Spleen (tissue), 11 donors: ENCODE results near the gene C5orf63. TPM values are rescaled to one million over a fixed set of nuclear protein-coding genes. Genes with fewer than 3 reads are reported as not detected.

Experiments
- DNase-seq: peaks from one replicate; pipeline ENCODE4 v3.0.0-alpha.2; 2020
- H3K27ac ChIP-seq, 8 donors: fragments of 200-600 bp; sonication (generic) in 7 of 8; 1 replicate in 4 of 8; 2 replicates in 4 of 8; pipeline versions ENCODE4 v1.5.0 to v1.8.0; 2016 to 2021; ENCODE audit warnings: inconsistent platforms in 4 of 8, mild to moderate bottlenecking in 4 of 8, moderate library complexity in 1 of 8
- H3K27me3 ChIP-seq, 7 donors: fragments of 200-600 bp; sonication (generic) in 6 of 7; replicated peaks in 1 of 7; 1 replicate in 4 of 7; 2 replicates in 3 of 7; pipeline versions ENCODE4 v1.5.0 to v1.8.0; 2016 to 2021; ENCODE audit warnings: inconsistent platforms in 3 of 7, mild to moderate bottlenecking in 1 of 7
- H3K36me3 ChIP-seq, 6 donors: fragments of 200-600 bp; sonication (generic) in 5 of 6; 1 replicate in 4 of 6; 2 replicates in 2 of 6; pipeline versions ENCODE4 v1.5.0 to v1.8.0; 2016 to 2021; ENCODE audit warnings: inconsistent platforms in 2 of 6
- H3K4me1 ChIP-seq, 6 donors: fragments of 200-600 bp; sonication (generic) in 5 of 6; 1 replicate in 3 of 6; 2 replicates in 3 of 6; pipeline versions ENCODE4 v1.5.0 to v1.8.0; 2016 to 2021; ENCODE audit warnings: inconsistent platforms in 3 of 6
- H3K4me3 ChIP-seq, 8 donors: fragments of 200-600 bp; sonication (generic) in 7 of 8; 1 replicate in 4 of 8; 2 replicates in 4 of 8; pipeline versions ENCODE4 v1.5.0 to v1.8.0; 2016 to 2021; ENCODE audit warnings: inconsistent platforms in 4 of 8, mild to moderate bottlenecking in 4 of 8, moderate library complexity in 2 of 8
- H3K9me3 ChIP-seq, 8 donors: fragments of 200-600 bp; sonication (generic) in 7 of 8; 1 replicate in 4 of 8; 2 replicates in 4 of 8; pipeline versions ENCODE4 v1.5.0 to v1.8.0; 2016 to 2021; ENCODE audit warnings: inconsistent platforms in 4 of 8
- CTCF ChIP-seq, 11 experiments: fragments of 200-600 bp in 7 of 11; fragments of 450-650 bp in 4 of 11; sonication (generic) in 4 of 11; IDR thresholded peaks in 8 of 11; conservative IDR thresholded peaks in 3 of 11; 1 replicate in 7 of 11; 2 replicates in 4 of 11; pipeline versions ENCODE4 v1.4.0 to v1.8.0; 2016 to 2021; ENCODE audit warnings: antibody characterized with exemption in 11 of 11, inconsistent platforms in 4 of 11, mild to moderate bottlenecking in 1 of 11
- POLR2A ChIP-seq, 3 donors: fragments of 450-650 bp; IDR thresholded peaks; one replicate each; pipeline ENCODE4 v1.5.1; 2017; ENCODE audit warnings: antibody characterized with exemption in 3 of 3, mild to moderate bottlenecking in 1 of 3
- POLR2AphosphoS5 ChIP-seq, 3 donors: sonication (generic); formaldehyde crosslinking; IDR thresholded peaks; one replicate each; pipeline ENCODE4 v1.5.1; 2017; ENCODE audit warnings: antibody characterized with exemption in 3 of 3
- WGBS, 5 donors: extraction: QIAGEN DNeasy Blood & Tissue Kit in 3 of 5; methylation state at CpG; one replicate each; pipeline versions ENCODE4 v1.1.5 to v1.1.7; 2013 to 2018; 5-methylcytosine and 5-hydroxymethylcytosine counted together
- intact Hi-C: fragments of 100-400 bp; cut with DNase I; formaldehyde crosslinking; loops from one replicate; pipeline ENCODE4 v1.15.0; 2023; ENCODE audit warnings: low total_unique reads
- polyA plus RNA-seq, 3 donors: library from polyadenylated mRNA; stranded (reverse); fragments of 200-250 nt; gene quantifications; one replicate each; pipeline ENCODE4 v1.2.1, GENCODE V29; 2013
- total RNA-seq, 7 donors: library from RNA; depleted of rRNA in 3 of 7; stranded (reverse); fragments of >200 nt in 3 of 7; fragmentation: NEBNext Ultra II Directional in 4 of 7; extraction: Animal tissue kit (Norgen Biotek cat#: 25700) in 4 of 7; gene quantifications; one replicate each; pipeline versions ENCODE4 v1.1.0 to v1.2.1, GENCODE V29; 2016 to 2021
- donor health status: healthy with polysubstance abuse.
- donor health status: DM: no; HTN: no; CAD: no; lungs with moderate emphysema.
- donor health status: DM: no; HTN: no; CAD: no.
- donor health status: Bipolar disorder and iron deficiency.
- donor health status: healthy.
- donor health status: DM: no; HTN: no; CAD: no.
- donor health status: DM: yes; HTN: yes; CAD: no.

C5orf63 gene
- total and polyA plus RNA-seq, 10 donors: 2.3 to 10.1 (median 4.8) TPM

GRCh38 chr5:127085371-127085770, 12.1 kb upstream of the C5orf63 start:
- Histone ChIP-seq H3K36me3 (no peaks in the 10 kb centered on the region), H3K27ac (no peak overlapping the region), H3K27me3 (no peaks in the 10 kb centered on the region), H3K4me3 (no peak overlapping the region), H3K9me3 (no peaks in the 10 kb centered on the region), H3K4me1 (no peaks in the 10 kb centered on the region)
- WGBS, 5 donors: 87 to 92% (median 89%) methylated on average over 2 of the region's 2 CpGs
- TF ChIP-seq POLR2AphosphoS5 (IDR thresholded peaks at IDR 0.05): no peak
- TF ChIP-seq CTCF (IDR thresholded peaks at IDR 0.05 in 8 of 11, conservative IDR thresholded peaks at IDR 0.05 in 3 of 11): no peak
- no peak for TF ChIP-seq POLR2A (IDR thresholded peaks at IDR 0.05)
- intact Hi-C loops: no loop called here
- no peak for DNase-seq

DNA sequence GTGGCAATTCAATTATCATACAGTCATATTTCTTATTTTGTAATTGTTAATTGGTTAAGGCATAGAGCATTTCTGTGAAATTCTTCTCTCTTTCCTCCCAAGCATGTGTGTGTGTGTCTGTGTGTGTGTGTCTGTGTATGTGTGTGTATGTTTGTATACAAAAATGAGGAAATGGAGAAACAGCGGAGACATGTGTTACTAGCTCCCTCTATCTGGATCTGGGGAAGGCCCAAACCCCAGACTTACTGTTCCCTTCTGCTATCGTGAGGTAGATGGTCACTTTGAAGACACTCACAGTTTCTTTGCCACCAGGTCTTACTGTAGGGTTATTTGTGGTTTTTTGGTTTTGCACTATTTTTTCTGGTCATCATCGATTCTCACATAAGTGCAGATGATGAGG, 11.4 kb upstream of the C5orf63 start:
- no peaks in the 10 kb centered on the region for H3K27me3 ChIP-seq
- TF ChIP-seq POLR2AphosphoS5 (IDR thresholded peaks at IDR 0.05) (no peak), POLR2A (IDR thresholded peaks at IDR 0.05) (no peak), CTCF (IDR thresholded peaks at IDR 0.05 in 8 of 11, conservative IDR thresholded peaks at IDR 0.05 in 3 of 11) (no peak)
- H3K4me1 ChIP-seq: no peaks in the 10 kb centered on the region
- no peaks in the 10 kb centered on the region for H3K9me3 ChIP-seq
- intact Hi-C loops: no loop called here
- WGBS, 5 donors: 70 to 86% (median 82%) methylated on average over 3 of the region's 3 CpGs
- no peak overlapping the region for H3K4me3 ChIP-seq
- DNase-seq: no peak
- no peaks in the 10 kb centered on the region for H3K36me3 ChIP-seq
- H3K27ac ChIP-seq: no peak overlapping the region

GRCh38 chr5:127083711-127084110, 10.4 kb upstream of the C5orf63 start:
- DNase-seq: no peak
- no peaks in the 10 kb centered on the region for H3K27me3 ChIP-seq
- intact Hi-C loops: no loop called here
- H3K36me3 ChIP-seq: no peaks in the 10 kb centered on the region
- no peaks in the 10 kb centered on the region for H3K9me3 ChIP-seq
- no peak overlapping the region for H3K4me3 ChIP-seq
- no peak overlapping the region for H3K27ac ChIP-seq
- no peaks in the 10 kb centered on the region for H3K4me1 ChIP-seq
- WGBS, 5 donors: 77 to 100% (median 96%) methylated on average over 2 of the region's 2 CpGs
- no peak for TF ChIP-seq CTCF (IDR thresholded peaks at IDR 0.05 in 8 of 11, conservative IDR thresholded peaks at IDR 0.05 in 3 of 11)
- no peak for TF ChIP-seq POLR2A (IDR thresholded peaks at IDR 0.05)
- TF ChIP-seq POLR2AphosphoS5 (IDR thresholded peaks at IDR 0.05): no peak

GRCh38 chr5:127079994-127080491, 6.7 kb upstream of the C5orf63 start:
- intact Hi-C loops: no loop called here
- no peaks in the 10 kb centered on the region for H3K27me3 ChIP-seq
- no peaks in the 10 kb centered on the region for H3K36me3 ChIP-seq
- H3K4me1 ChIP-seq: peaks cover 0 to 18% (median 0%) of the 10 kb centered on the region in 6 donors
- H3K4me3 ChIP-seq: no peak overlapping the region
- no peak for TF ChIP-seq POLR2AphosphoS5 (IDR thresholded peaks at IDR 0.05)
- no peak for TF ChIP-seq CTCF (IDR thresholded peaks at IDR 0.05 in 8 of 11, conservative IDR thresholded peaks at IDR 0.05 in 3 of 11)
- no peak for TF ChIP-seq POLR2A (IDR thresholded peaks at IDR 0.05)
- no peak overlapping the region for H3K27ac ChIP-seq
- 65 to 70% (median 66%) methylated on average over 9 of the region's 9 CpGs for WGBS, 5 donors
- no peak for DNase-seq
- H3K9me3 ChIP-seq: no peaks in the 10 kb centered on the region
